VCaP (cell line): ENCODE results near the gene RET.

Experiments
- H3K27ac ChIP-seq: fragments of 450-650 bp; 2 replicates; pipeline ENCODE4 v1.5.1; 2017
- CTCF ChIP-seq: fragments of 450-650 bp; conservative IDR thresholded peaks from 2 replicates; pipeline ENCODE4 v1.5.1; 2017; ENCODE audit warnings: mild to moderate bottlenecking, moderate library complexity

RET gene

GRCh38 chr10:43059828-43060227 is 17.0 kb upstream of the RET start:
- TF ChIP-seq CTCF = no peak
- no peak overlapping the region for H3K27ac ChIP-seq

DNA sequence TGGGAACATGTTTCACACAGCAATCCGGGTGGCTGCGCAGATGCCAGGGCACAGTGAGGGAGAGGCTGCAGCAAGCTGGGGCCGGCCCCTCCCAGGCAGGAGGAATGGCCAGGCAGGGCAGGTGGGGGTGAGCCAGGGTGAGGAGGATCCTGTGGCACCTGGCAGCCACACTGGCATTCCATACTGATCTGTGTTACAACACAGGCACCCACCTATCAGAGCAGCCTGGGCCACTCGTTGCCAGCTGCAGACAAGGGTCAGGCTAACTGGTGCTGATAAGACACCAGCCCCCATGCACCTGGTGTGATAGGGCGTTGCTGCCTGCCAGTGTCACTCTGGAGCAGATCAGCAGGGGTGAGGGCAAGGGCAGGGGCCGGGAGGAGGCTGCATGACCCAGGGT is 16.6 kb upstream of the RET start:
- TF ChIP-seq CTCF = no peak
- H3K27ac ChIP-seq = no peak overlapping the region

DNA sequence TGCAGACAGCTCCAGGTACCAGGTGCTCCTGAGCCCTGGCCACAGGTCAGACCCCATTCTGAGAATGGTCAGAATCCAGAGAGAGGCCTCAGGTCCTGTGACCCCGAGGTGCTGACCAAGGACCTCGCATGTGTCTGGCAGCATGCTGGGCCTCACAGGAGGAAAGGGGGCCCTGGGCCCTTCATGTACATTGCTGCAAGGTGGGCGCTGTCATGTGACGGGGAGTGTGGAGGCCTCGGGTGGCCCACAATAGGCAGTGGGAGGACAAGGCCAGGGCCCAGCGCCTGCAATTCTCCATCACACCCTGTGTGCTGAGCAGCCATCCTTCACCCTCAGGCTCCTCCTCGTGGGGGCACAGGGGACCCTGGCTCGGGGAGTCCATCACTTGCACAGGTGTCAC is 15.5 kb upstream of the RET start:
- H3K27ac ChIP-seq = no peak overlapping the region
- TF ChIP-seq CTCF = no peak

GRCh38 chr10:43061760-43062159 is 15.1 kb upstream of the RET start:
- no peak overlapping the region for H3K27ac ChIP-seq

GRCh38 chr10:43062402-43063160 is 14.3 kb upstream of the RET start:
- TF ChIP-seq CTCF = no peak
- H3K27ac ChIP-seq = no peak overlapping the region

More at GRCh38 chr10:43061760-43062159, 15.1 kb upstream of the RET start:
- TF ChIP-seq CTCF = no peak

GRCh38 chr10:43064331-43065075 is 12.4 kb upstream of the RET start:
- H3K27ac ChIP-seq = no peak overlapping the region
- no peak for TF ChIP-seq CTCF

DNA sequence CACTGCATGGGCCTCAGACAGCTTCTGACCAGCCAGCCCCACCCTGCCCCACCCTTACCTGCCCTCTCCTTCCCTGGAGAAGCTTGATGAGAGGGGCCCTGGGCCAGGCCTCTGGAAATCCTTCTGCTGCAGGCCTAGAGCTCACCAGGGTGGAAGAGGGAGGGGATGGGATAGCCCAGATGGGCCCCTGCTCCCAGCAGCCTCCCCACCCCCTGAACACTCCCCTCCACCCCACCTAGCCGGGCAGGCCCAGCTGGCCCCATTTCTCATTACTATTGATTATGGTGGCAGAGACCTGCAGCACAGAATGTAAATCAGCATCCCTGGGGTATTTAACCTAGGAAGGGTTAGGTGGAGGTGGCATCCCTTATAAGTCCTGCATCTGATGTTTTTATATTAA is 11.6 kb upstream of the RET start:
- no peak for TF ChIP-seq CTCF
- no peak overlapping the region for H3K27ac ChIP-seq
